Lung (tissue), 12 donors: Measurements from ENCODE around the gene SCYGR1. TPM values are rescaled to one million over a fixed set of nuclear protein-coding genes. Genes with fewer than 3 reads are reported as not detected.
A peak's percentile ranks its signal among the peaks of the same experiment; 100 is the strongest.

ENCODE experiments used
- ATAC-seq: fragments of 200-7000 bp; cut with Tn5 transposase; one replicate; pipeline ENCODE4 v1.9.1; 2020; ENCODE audit warnings: moderate number of reproducible peaks; ENCODE audit not compliant: insufficient read depth, low FRiP score
- DNase-seq, 3 donors: peaks; one replicate each; pipeline ENCODE4 v3.0.0-alpha.2; 2013 to 2017
- H3K27ac ChIP-seq, 2 donors: one replicate each; pipeline ENCODE4 v1.5.1; 2013; ENCODE audit warnings: mild to moderate bottlenecking in 2 of 2, moderate library complexity in 2 of 2, control low read depth in 1 of 2, inconsistent platforms in 1 of 2, low read depth in 1 of 2, low read length in 1 of 2
- H3K27me3 ChIP-seq, 3 donors: one replicate each; pipeline ENCODE4 v1.5.1; 2013; ENCODE audit warnings: low read length in 2 of 3; ENCODE audit not compliant: control insufficient read depth in 3 of 3, insufficient read depth in 3 of 3
- H3K36me3 ChIP-seq, 4 donors: one replicate each; pipeline ENCODE4 v1.5.1; 2013; ENCODE audit warnings: low read length in 4 of 4, mild to moderate bottlenecking in 1 of 4, moderate library complexity in 1 of 4; ENCODE audit not compliant: control insufficient read depth in 4 of 4, insufficient read depth in 4 of 4
- H3K4me1 ChIP-seq, 5 donors: one replicate each; pipeline ENCODE4 v1.5.1; 2013; ENCODE audit warnings: low read length in 5 of 5, mild to moderate bottlenecking in 2 of 5, moderate library complexity in 1 of 5; ENCODE audit not compliant: control insufficient read depth in 5 of 5, insufficient read depth in 5 of 5
- H3K4me3 ChIP-seq: one replicate; pipeline ENCODE4 v1.5.1; 2013; ENCODE audit warnings: mild to moderate bottlenecking, control low read depth, moderate library complexity
- H3K9ac ChIP-seq, 2 donors: one replicate each; pipeline ENCODE4 v1.5.1; 2013; ENCODE audit warnings: low read length in 2 of 2, control low read depth in 1 of 2; ENCODE audit not compliant: insufficient read depth in 1 of 2
- H3K9me3 ChIP-seq, 4 donors: one replicate each; pipeline ENCODE4 v1.5.1; 2013; ENCODE audit warnings: low read length in 3 of 4, mild to moderate bottlenecking in 1 of 4, moderate library complexity in 1 of 4; ENCODE audit not compliant: control insufficient read depth in 4 of 4, insufficient read depth in 3 of 4
- WGBS, 2 donors: extraction: QIAGEN DNeasy Blood & Tissue Kit; methylation state at CpG; one replicate each; pipeline ENCODE4 v1.1.7; 2013; 5-methylcytosine and 5-hydroxymethylcytosine counted together
- polyA plus RNA-seq, 2 donors: library from polyadenylated mRNA; stranded (reverse); fragments of 200-250 nt; gene quantifications; one replicate each; pipeline ENCODE4 v1.2.1, GENCODE V29; 2013
- total RNA-seq, 2 donors: library from RNA; depleted of rRNA in 1 of 2; stranded (reverse); fragments of >200 nt in 1 of 2; gene quantifications; one replicate each; pipeline ENCODE4 v1.2.1, GENCODE V29; 2014 to 2021
- TF ChIP-seq, protein P1 (sequence below): IDR thresholded peaks from 2 replicates; pipeline ENCODE4 v1.5.1; 2012; ENCODE audit warnings: mild to moderate bottlenecking; ENCODE audit errors: control extremely low read depth, extremely low read depth
- donor health status: control.
- donor health status: control.
- donor health status: Bipolar disorder and iron deficiency.
- donor health status: healthy.
- donor health status: DM: yes; HTN: yes; CAD: no.

Gene SCYGR1
- total and polyA plus RNA-seq, 4 donors, result not detected

GRCh38 chr2:227410191-227410590 lies 22.4 kb upstream of the SCYGR1 start:
- no peak for ATAC-seq

GRCh38 chr2:227407591-227408151 lies 19.9 kb upstream of the SCYGR1 start:
- Histone ChIP-seq H3K27me3 (no peaks in the 10 kb centered on the region), H3K9me3 (no peaks in the 10 kb centered on the region), H3K36me3 (no peaks in the 10 kb centered on the region), H3K27ac (peak overlapping the region in 1 of 2 donors; percentile 61), H3K4me3 (no peak overlapping the region), H3K9ac (no peak overlapping the region), H3K4me1 (peaks cover 0 to 8% (median 6%) of the 10 kb centered on the region in 5 donors)
- TF ChIP-seq, protein P1, sequence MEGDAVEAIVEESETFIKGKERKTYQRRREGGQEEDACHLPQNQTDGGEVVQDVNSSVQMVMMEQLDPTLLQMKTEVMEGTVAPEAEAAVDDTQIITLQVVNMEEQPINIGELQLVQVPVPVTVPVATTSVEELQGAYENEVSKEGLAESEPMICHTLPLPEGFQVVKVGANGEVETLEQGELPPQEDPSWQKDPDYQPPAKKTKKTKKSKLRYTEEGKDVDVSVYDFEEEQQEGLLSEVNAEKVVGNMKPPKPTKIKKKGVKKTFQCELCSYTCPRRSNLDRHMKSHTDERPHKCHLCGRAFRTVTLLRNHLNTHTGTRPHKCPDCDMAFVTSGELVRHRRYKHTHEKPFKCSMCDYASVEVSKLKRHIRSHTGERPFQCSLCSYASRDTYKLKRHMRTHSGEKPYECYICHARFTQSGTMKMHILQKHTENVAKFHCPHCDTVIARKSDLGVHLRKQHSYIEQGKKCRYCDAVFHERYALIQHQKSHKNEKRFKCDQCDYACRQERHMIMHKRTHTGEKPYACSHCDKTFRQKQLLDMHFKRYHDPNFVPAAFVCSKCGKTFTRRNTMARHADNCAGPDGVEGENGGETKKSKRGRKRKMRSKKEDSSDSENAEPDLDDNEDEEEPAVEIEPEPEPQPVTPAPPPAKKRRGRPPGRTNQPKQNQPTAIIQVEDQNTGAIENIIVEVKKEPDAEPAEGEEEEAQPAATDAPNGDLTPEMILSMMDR, result no peak
- DNase-seq (no peak), ATAC-seq (peak; percentile 43)
- 45 to 70% methylated on average over 16 of the region's 16 CpGs for WGBS, 2 donors

More at GRCh38 chr2:227410191-227410590, 22.4 kb upstream of the SCYGR1 start:
- no peak for DNase-seq
- Histone ChIP-seq H3K4me1 (peaks cover 0 to 8% (median 6%) of the 10 kb centered on the region in 5 donors), H3K27me3 (no peaks in the 10 kb centered on the region), H3K27ac (no peak overlapping the region), H3K9me3 (no peaks in the 10 kb centered on the region), H3K9ac (no peak overlapping the region), H3K4me3 (no peak overlapping the region), H3K36me3 (no peaks in the 10 kb centered on the region)
- 83 to 84% methylated on average over 3 of the region's 3 CpGs for WGBS, 2 donors
- TF ChIP-seq, protein P1, result no peak

DNA sequence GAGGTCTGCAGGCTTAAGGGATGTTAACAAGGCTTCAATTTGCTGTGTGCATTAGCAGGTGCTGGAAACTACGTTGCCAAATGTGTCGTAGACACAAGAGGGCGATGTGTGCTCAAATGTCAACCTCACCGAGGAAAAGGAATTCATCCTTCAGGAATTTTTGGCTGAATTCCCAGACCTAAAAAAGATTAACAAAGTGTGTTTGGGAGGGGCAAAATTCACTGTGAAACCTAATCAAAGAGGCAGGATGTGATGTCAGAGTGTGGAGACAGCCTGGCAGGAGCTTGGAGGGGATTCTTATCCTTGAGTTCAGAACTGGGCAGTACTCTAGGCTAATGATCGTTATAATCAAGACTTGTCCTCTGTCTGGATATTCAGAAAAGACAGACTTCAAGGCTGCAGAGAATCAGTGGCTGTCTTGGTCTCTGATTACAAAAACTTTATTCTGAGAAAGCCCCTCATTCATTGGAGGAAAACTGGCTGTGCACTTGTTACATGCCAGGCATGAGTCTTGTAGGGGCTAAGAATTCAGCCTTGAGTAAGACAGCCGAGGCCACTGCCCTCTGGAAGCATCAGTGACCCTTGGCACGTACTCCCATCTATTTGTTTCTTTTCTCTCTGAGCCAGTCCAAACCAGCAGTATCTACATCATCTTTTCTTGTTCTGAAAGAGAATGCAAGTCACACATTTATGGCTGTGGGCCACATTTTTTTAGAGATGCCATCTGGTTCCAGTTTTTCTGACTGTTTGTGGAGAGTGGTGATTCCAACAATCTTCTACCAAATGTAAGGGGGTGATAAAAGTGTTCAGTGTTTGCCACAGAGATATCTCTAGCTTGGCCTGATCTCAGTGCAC lies 18.7 kb upstream of the SCYGR1 start:
- 8 to 13% methylated on average over 7 of the region's 7 CpGs for WGBS, 2 donors
- TF ChIP-seq, protein P1, result peak; percentile 60
- ATAC-seq (peak; percentile 71), DNase-seq (peak; percentile 81 to 97 (median 97))
- H3K36me3 ChIP-seq, result no peaks in the 10 kb centered on the region
- H3K4me3 ChIP-seq, result no peak overlapping the region
- H3K27ac ChIP-seq, result peak overlapping the region; percentile 66 to 79
- H3K27me3 ChIP-seq, result no peaks in the 10 kb centered on the region
- no peak overlapping the region for H3K9ac ChIP-seq
- H3K4me1 ChIP-seq, result peaks cover 0 to 8% (median 6%) of the 10 kb centered on the region in 5 donors
- H3K9me3 ChIP-seq, result no peaks in the 10 kb centered on the region
